Measurements from ENCODE around the gene RAB11A.

The RAB11A gene

GRCh38 chr15:65883571-65883970 lies 14.3 kb downstream of the RAB11A start:
- no peak for DNase-seq (ENCODE audit: extremely low read depth in 1 of 2, low read depth in 1 of 2)

GRCh38 chr15:65884511-65884910 lies 15.2 kb downstream of the RAB11A start:
- no peak for DNase-seq (ENCODE audit: extremely low read depth in 1 of 2, low read depth in 1 of 2)

GRCh38 chr15:65885668-65886218 lies 16.5 kb downstream of the RAB11A start:
- DNase-seq (ENCODE audit: extremely low read depth in 1 of 2, low read depth in 1 of 2): no peak

GRCh38 chr15:65887565-65887964 lies 18.3 kb downstream of the RAB11A start:
- DNase-seq (ENCODE audit: extremely low read depth in 1 of 2, low read depth in 1 of 2): peak in 1 of 2 donors; percentile 13

- no peak for DNase-seq (ENCODE audit: extremely low read depth in 1 of 2, low read depth in 1 of 2)
These were observed 19.7 kb downstream of the RAB11A start for GRCh38 chr15:65888981-65889380.

GRCh38 chr15:65893060-65893459 lies 23.8 kb downstream of the RAB11A start:
- DNase-seq (ENCODE audit: extremely low read depth in 1 of 2, low read depth in 1 of 2): no peak

- DNase-seq (ENCODE audit: extremely low read depth in 1 of 2, low read depth in 1 of 2): no peak
These were observed 26.9 kb downstream of the RAB11A start for GRCh38 chr15:65896236-65896635.

- no peak for DNase-seq (ENCODE audit: extremely low read depth in 1 of 2, low read depth in 1 of 2)
These were observed 31.2 kb downstream of the RAB11A start for GRCh38 chr15:65900488-65900887.

- DNase-seq (ENCODE audit: extremely low read depth in 1 of 2, low read depth in 1 of 2): no peak
These were observed 32.0 kb downstream of the RAB11A start for GRCh38 chr15:65901336-65901735.

GRCh38 chr15:65901836-65902235 lies 32.5 kb downstream of the RAB11A start:
- DNase-seq (ENCODE audit: extremely low read depth in 1 of 2, low read depth in 1 of 2): no peak

- no peak for DNase-seq (ENCODE audit: extremely low read depth in 1 of 2, low read depth in 1 of 2)
These were observed 33.1 kb downstream of the RAB11A start for GRCh38 chr15:65902373-65902772.

GRCh38 chr15:65903296-65904073 lies 34.2 kb downstream of the RAB11A start:
- no peak for DNase-seq (ENCODE audit: extremely low read depth in 1 of 2, low read depth in 1 of 2)

GRCh38 chr15:65904301-65904700 lies 35.0 kb downstream of the RAB11A start:
- no peak for DNase-seq (ENCODE audit: extremely low read depth in 1 of 2, low read depth in 1 of 2)

GRCh38 chr15:65906396-65906795 lies 37.1 kb downstream of the RAB11A start:
- no peak for DNase-seq (ENCODE audit: extremely low read depth in 1 of 2, low read depth in 1 of 2)

GRCh38 chr15:65907661-65908060 lies 38.4 kb downstream of the RAB11A start:
- no peak for DNase-seq (ENCODE audit: extremely low read depth in 1 of 2, low read depth in 1 of 2)

GRCh38 chr15:65908876-65909275 lies 39.6 kb downstream of the RAB11A start:
- DNase-seq (ENCODE audit: extremely low read depth in 1 of 2, low read depth in 1 of 2): no peak

- DNase-seq (ENCODE audit: extremely low read depth in 1 of 2, low read depth in 1 of 2): no peak
These were observed 40.5 kb downstream of the RAB11A start for GRCh38 chr15:65909831-65910230.

GRCh38 chr15:65910341-65910740 lies 41.0 kb downstream of the RAB11A start:
- DNase-seq (ENCODE audit: extremely low read depth in 1 of 2, low read depth in 1 of 2): no peak

GRCh38 chr15:65912235-65912634 lies 42.9 kb downstream of the RAB11A start:
- no peak for DNase-seq (ENCODE audit: extremely low read depth in 1 of 2, low read depth in 1 of 2)

- DNase-seq (ENCODE audit: extremely low read depth in 1 of 2, low read depth in 1 of 2): no peak
These were observed 44.4 kb downstream of the RAB11A start for GRCh38 chr15:65913631-65914199.

GRCh38 chr15:65914386-65914785 lies 45.1 kb downstream of the RAB11A start:
- DNase-seq (ENCODE audit: extremely low read depth in 1 of 2, low read depth in 1 of 2): no peak
